Natural killer cell (primary cell): ENCODE data around the gene SPDYE3. TPM values are rescaled to one million over a fixed set of nuclear protein-coding genes. Genes with fewer than 3 reads are reported as not detected.

Experiments used
- ATAC-seq, 3 donors: fragments of 150-1000 bp in 2 of 3; fragments of 200-7000 bp in 1 of 3; cut with Tn5 transposase; 1 replicate in 1 of 3; 2 replicates in 2 of 3; pipeline ENCODE4 v1.10.0; 2021; ENCODE audit warnings: mild to moderate bottlenecking in 2 of 3, moderate library complexity in 2 of 3
- DNase-seq, 2 donors: peaks; one replicate each; pipeline versions ENCODE4 v3.0.0 to v3.0.0-alpha.2; 2013 to 2021; ENCODE audit warnings: mixed read lengths in 1 of 2
- H3K27ac ChIP-seq: one replicate; pipeline ENCODE4 v1.5.1; 2013; ENCODE audit warnings: mild to moderate bottlenecking, low read length
- H3K27me3 ChIP-seq: one replicate; pipeline ENCODE4 v1.6.1; 2013; ENCODE audit warnings: low read length; ENCODE audit not compliant: control insufficient read depth, insufficient read depth
- H3K36me3 ChIP-seq: one replicate; pipeline ENCODE4 v1.6.1; 2013; ENCODE audit warnings: low read length; ENCODE audit not compliant: control insufficient read depth, insufficient read depth
- H3K4me1 ChIP-seq: one replicate; pipeline ENCODE4 v1.6.1; 2013; ENCODE audit warnings: low read length; ENCODE audit not compliant: control insufficient read depth, insufficient read depth
- H3K4me3 ChIP-seq: one replicate; pipeline ENCODE4 v1.5.1; 2013; ENCODE audit warnings: low read length
- H3K9me3 ChIP-seq: one replicate; pipeline ENCODE4 v1.6.1; 2013; ENCODE audit warnings: low read length; ENCODE audit not compliant: control insufficient read depth, insufficient read depth
- H3K27ac Mint-ChIP-seq, 2 donors: one replicate each; pipeline ENCODE4 v1.8.0; 2022; ENCODE audit warnings: mild to moderate bottlenecking in 2 of 2, mixed read lengths in 2 of 2, moderate library complexity in 1 of 2
- H3K27me3 Mint-ChIP-seq, 2 donors: one replicate each; pipeline ENCODE4 v1.8.0; 2022; ENCODE audit warnings: low read depth in 2 of 2, mixed read lengths in 2 of 2
- H3K36me3 Mint-ChIP-seq: one replicate; pipeline ENCODE4 v1.8.0; 2022; ENCODE audit warnings: mixed read lengths
- H3K4me1 Mint-ChIP-seq, 2 donors: one replicate each; pipeline ENCODE4 v1.8.0; 2022; ENCODE audit warnings: mixed read lengths in 2 of 2
- H3K4me3 Mint-ChIP-seq: one replicate; pipeline ENCODE4 v1.8.0; 2022; ENCODE audit warnings: mild to moderate bottlenecking, moderate library complexity, mixed read lengths
- H3K9me3 Mint-ChIP-seq, 2 donors: one replicate each; pipeline ENCODE4 v1.8.0; 2022; ENCODE audit warnings: mixed read lengths in 2 of 2
- CTCF ChIP-seq: fragments of 200-600 bp; IDR thresholded peaks from one replicate; pipeline ENCODE4 v1.8.0; 2022; ENCODE audit warnings: antibody characterized with exemption
- WGBS: methylation state at CpG from one replicate; pipeline ENCODE4 v1.1.7; 2013; ENCODE audit warnings: missing lambda C conversion rate; ENCODE audit not compliant: insufficient coverage; 5-methylcytosine and 5-hydroxymethylcytosine counted together
- intact Hi-C: fragments of 100-400 bp; cut with micrococcal nuclease; formaldehyde crosslinking; loops from one replicate; pipeline ENCODE4 v1.14.2; 2022
- total RNA-seq, 4 donors: library from RNA; stranded (reverse); fragments of 120-200 nt in 1 of 4; gene quantifications; one replicate each; pipeline versions ENCODE4 v1.2.3 to v1.2.4, GENCODE V29; 2013 to 2022

The SPDYE3 gene
- total RNA-seq, 3 donors from 2014 or later (not counting 1 experiment from before 2014, with no cell fraction given) = not detected

GRCh38 chr7:100366411-100367250 is 59.1 kb downstream of the SPDYE3 start:
- Mint-ChIP-seq H3K4me3 (peak overlapping the region; percentile 62), H3K9me3 (no peaks in the 10 kb centered on the region), H3K36me3 (peaks cover 12% of the 10 kb centered on the region), H3K27ac (peak overlapping the region; percentile 96), H3K27me3 (no peaks in the 10 kb centered on the region), H3K4me1 (peaks cover 58 to 67% of the 10 kb centered on the region in 2 donors)
- Histone ChIP-seq H3K27me3 (no peaks in the 10 kb centered on the region), H3K4me3 (no peak overlapping the region), H3K9me3 (no peaks in the 10 kb centered on the region), H3K4me1 (peaks cover 67% of the 10 kb centered on the region), H3K36me3 (peaks cover 24% of the 10 kb centered on the region), H3K27ac (peak overlapping the region; percentile 96)
- whole genome bisulfite sequencing = 52% methylated on average over 16 of the region's 16 CpGs
- DNase-seq (peak in 1 of 2 donors; percentile 40), ATAC-seq (no peak)
- TF ChIP-seq CTCF = no peak
- intact Hi-C loops = loop anchor here (5.0 kb wide), 1 partner anchor 36 kb away; no protein-coding TSS in a partner anchor

- H3K4me1 Mint-ChIP-seq = peaks cover 58 to 68% of the 10 kb centered on the region in 2 donors
These were observed 59.7 kb downstream of the SPDYE3 start for GRCh38 chr7:100367251-100367620.

GRCh38 chr7:100367676-100368613 is 60.4 kb downstream of the SPDYE3 start:
- H3K36me3 Mint-ChIP-seq = peaks cover 12% of the 10 kb centered on the region
- Histone ChIP-seq H3K4me3 (no peak overlapping the region), H3K36me3 (peaks cover 15% of the 10 kb centered on the region), H3K27ac (peak overlapping the region; percentile 96), H3K9me3 (no peaks in the 10 kb centered on the region), H3K4me1 (peaks cover 80% of the 10 kb centered on the region), H3K27me3 (no peaks in the 10 kb centered on the region)
- 50% methylated on average over 10 of the region's 12 CpGs for WGBS
- H3K9me3 Mint-ChIP-seq = no peaks in the 10 kb centered on the region
- no peak for DNase-seq
- intact Hi-C loops = loop anchor here (2.0 to 5.0 kb wide), 3 partner anchors 15 to 61 kb away; partner anchors contain the start of genes MEPCE and ZCWPW1
- TF ChIP-seq CTCF = no peak
- peak overlapping the region; percentile 81 for H3K4me3 Mint-ChIP-seq
- H3K27me3 Mint-ChIP-seq = no peaks in the 10 kb centered on the region
- H3K4me1 Mint-ChIP-seq = peaks cover 58 to 75% of the 10 kb centered on the region in 2 donors
- H3K27ac Mint-ChIP-seq = peak overlapping the region; percentile 96
- ATAC-seq = no peak

More at GRCh38 chr7:100367251-100367620, 59.7 kb downstream of the SPDYE3 start:
- ATAC-seq (no peak), DNase-seq (no peak)
- Histone ChIP-seq H3K4me3 (no peak overlapping the region), H3K27me3 (no peaks in the 10 kb centered on the region), H3K36me3 (peaks cover 20% of the 10 kb centered on the region), H3K27ac (peak overlapping the region; percentile 96), H3K9me3 (no peaks in the 10 kb centered on the region), H3K4me1 (peaks cover 73% of the 10 kb centered on the region)
- intact Hi-C loops = loop anchor here (5.0 kb wide), 1 partner anchor 35 kb away; no protein-coding TSS in a partner anchor
- no peaks in the 10 kb centered on the region for H3K27me3 Mint-ChIP-seq
- peak overlapping the region; percentile 96 for H3K27ac Mint-ChIP-seq
- H3K36me3 Mint-ChIP-seq = peaks cover 12% of the 10 kb centered on the region
- no peaks in the 10 kb centered on the region for H3K9me3 Mint-ChIP-seq
- TF ChIP-seq CTCF = no peak
- H3K4me3 Mint-ChIP-seq = peak overlapping the region; percentile 21
- WGBS = 88% methylated on average over 7 of the region's 8 CpGs
